KMS-11 (cell line): ENCODE results near the gene UBXN1.

ENCODE experiments used
- H2AFZ ChIP-seq: fragments of 200-600 bp; sonication (generic); 2 replicates; pipeline ENCODE4 v1.6.1; 2016; ENCODE audit warnings: antibody characterized with exemption, mixed run types, low read depth
- H3K27ac ChIP-seq: fragments of 200-600 bp; sonication (generic); 2 replicates; pipeline ENCODE4 v1.6.1; 2016; ENCODE audit warnings: mild to moderate bottlenecking, mixed run types
- H3K27me3 ChIP-seq: fragments of 200-600 bp; sonication (generic); 2 replicates; pipeline ENCODE4 v1.6.1; 2017; ENCODE audit warnings: mild to moderate bottlenecking, low read depth, mixed run types, moderate library complexity; ENCODE audit not compliant: insufficient read depth
- H3K36me3 ChIP-seq: fragments of 200-600 bp; sonication (generic); 2 replicates; pipeline ENCODE4 v1.6.1; 2017; ENCODE audit warnings: mild to moderate bottlenecking, mixed run types; ENCODE audit not compliant: insufficient read depth
- H3K4me1 ChIP-seq: fragments of 200-600 bp; sonication (generic); 2 replicates; pipeline ENCODE4 v1.6.1; 2016; ENCODE audit warnings: mild to moderate bottlenecking, low read depth, mixed run types; ENCODE audit not compliant: poor library complexity, severe bottlenecking
- H3K4me2 ChIP-seq: fragments of 200-600 bp; sonication (generic); 2 replicates; pipeline ENCODE4 v1.7.0; 2016; ENCODE audit warnings: mild to moderate bottlenecking, mixed run types
- H3K4me3 ChIP-seq: fragments of 200-600 bp; sonication (generic); IDR thresholded peaks from 2 replicates; pipeline ENCODE4 v1.6.1; 2017; ENCODE audit warnings: low read depth, low read length, mixed read lengths; ENCODE audit not compliant: insufficient read depth
- H3K79me2 ChIP-seq: fragments of 200-600 bp; sonication (generic); 2 replicates; pipeline ENCODE4 v1.6.1; 2016; ENCODE audit warnings: low read depth, mixed run types; ENCODE audit not compliant: insufficient read depth
- H3K9ac ChIP-seq: fragments of 200-600 bp; sonication (generic); 2 replicates; pipeline ENCODE4 v1.6.1; 2016; ENCODE audit warnings: mild to moderate bottlenecking, mixed run types
- H4K20me1 ChIP-seq: fragments of 200-600 bp; sonication (generic); 2 replicates; pipeline ENCODE4 v1.6.1; 2016; ENCODE audit warnings: mild to moderate bottlenecking, mixed run types; ENCODE audit not compliant: insufficient read depth
- CTCF ChIP-seq: fragments of 200-600 bp; sonication (generic); conservative IDR thresholded peaks from 2 replicates; pipeline ENCODE4 v1.6.1; 2017; ENCODE audit warnings: low read depth, mild to moderate bottlenecking, antibody characterized with exemption, low read length, moderate library complexity, mixed read lengths

UBXN1 gene

GRCh38 chr11:62678770-62679696 lies at the start of gene UBXN1:
Gene UBXN1, minus strand, starts transcription at chr11:62679073. Its CDS starts 150 bp downstream, at chr11:62678923.
- Histone ChIP-seq H4K20me1 (no peaks in the 10 kb centered on the region), H3K36me3 (no peaks in the 10 kb centered on the region), H2AFZ (peak within 1 kb of the TSS; percentile 95), H3K4me3 (no peak within 1 kb of the TSS), H3K79me2 (peaks cover 15% of the 10 kb centered on the region), H3K4me1 (peaks cover 22% of the 10 kb centered on the region), H3K9ac (peak within 1 kb of the TSS; percentile 64; the same call in 1 of the 2 replicates), H3K4me2 (peak within 1 kb of the TSS; percentile 94), H3K27me3 (no peaks in the 10 kb centered on the region), H3K27ac (peak within 1 kb of the TSS; percentile 14; the same call in 1 of the 2 replicates)
- TF ChIP-seq CTCF, result no peak

- H3K36me3 ChIP-seq, result peaks cover 6% of the 10 kb centered on the region; the same call in 1 of the 2 replicates
- H3K4me1 ChIP-seq, result peaks cover 30% of the 10 kb centered on the region
- H3K27me3 ChIP-seq, result no peaks in the 10 kb centered on the region
- TF ChIP-seq CTCF, result no peak
- peak within 1 kb of the TSS; percentile 89 for H3K27ac ChIP-seq
- H3K4me2 ChIP-seq, result peak within 1 kb of the TSS; percentile 82
- peaks cover 16% of the 10 kb centered on the region; the same call in 1 of the 2 replicates for H4K20me1 ChIP-seq
- H3K79me2 ChIP-seq, result peaks cover 56% of the 10 kb centered on the region
- H3K4me3 ChIP-seq, result no peak within 1 kb of the TSS
- H3K9ac ChIP-seq, result peak within 1 kb of the TSS; percentile 77
- H2AFZ ChIP-seq, result peak within 1 kb of the TSS; percentile 70
Observed at GRCh38 chr11:62728171-62728988, 49.5 kb upstream of the UBXN1 start, which contains the start of gene TTC9C. Gene TTC9C, plus strand, starts transcription at chr11:62728486. Its CDS starts 363 bp downstream, at chr11:62728849.

- Histone ChIP-seq H3K79me2 (peaks cover 61% of the 10 kb centered on the region), H3K27ac (peak overlapping the region; percentile 89), H3K36me3 (peaks cover 12% of the 10 kb centered on the region; the same call in 1 of the 2 replicates), H3K4me2 (peak overlapping the region; percentile 68), H3K9ac (peak overlapping the region; percentile 77; the same call in 1 of the 2 replicates), H3K4me1 (peaks cover 35% of the 10 kb centered on the region), H2AFZ (peak overlapping the region; percentile 70), H3K4me3 (no peak overlapping the region), H3K27me3 (no peaks in the 10 kb centered on the region), H4K20me1 (peaks cover 16% of the 10 kb centered on the region; the same call in 1 of the 2 replicates)
- no peak for TF ChIP-seq CTCF
Observed at GRCh38 chr11:62727872-62728170, 48.9 kb upstream of the UBXN1 start.

- H3K79me2 ChIP-seq, result peaks cover 66% of the 10 kb centered on the region
- no peak for TF ChIP-seq CTCF
- peak within 1 kb of the TSS; percentile 77 for H3K9ac ChIP-seq
- peaks cover 16% of the 10 kb centered on the region; the same call in 1 of the 2 replicates for H4K20me1 ChIP-seq
- H3K27me3 ChIP-seq, result no peaks in the 10 kb centered on the region
- H2AFZ ChIP-seq, result peak within 1 kb of the TSS; percentile 70
- H3K4me1 ChIP-seq, result peaks cover 35% of the 10 kb centered on the region
- peak within 1 kb of the TSS; percentile 89 for H3K27ac ChIP-seq
- H3K4me3 ChIP-seq, result no peak within 1 kb of the TSS
- peaks cover 17% of the 10 kb centered on the region; the same call in 1 of the 2 replicates for H3K36me3 ChIP-seq
- H3K4me2 ChIP-seq, result peak within 1 kb of the TSS; percentile 98
Observed at GRCh38 chr11:62727165-62727871, 48.4 kb upstream of the UBXN1 start, which contains the start of gene HNRNPUL2. Gene HNRNPUL2, minus strand, starts transcription at chr11:62727457. Its CDS starts 301 bp downstream, at chr11:62727156.
